H9 (cell line): Measurements from ENCODE around the gene CTNNA1. TPM values are rescaled to one million over a fixed set of nuclear protein-coding genes. Genes with fewer than 3 reads are reported as not detected.

Source experiments
- DNase-seq: peaks from one replicate; pipeline ENCODE4 v3.0.0-alpha.2; 2017
- H2AFZ ChIP-seq: one replicate; pipeline ENCODE4 v1.6.1; 2013; ENCODE audit warnings: mild to moderate bottlenecking, low read length, control low read depth, moderate library complexity
- H2AK5ac ChIP-seq: 2 replicates; pipeline ENCODE4 v1.6.1; 2013; ENCODE audit warnings: low read length, control low read depth, mixed read lengths; ENCODE audit not compliant: insufficient read length
- H2BK120ac ChIP-seq: one replicate; pipeline ENCODE4 v1.6.1; 2013; ENCODE audit warnings: low read depth, mild to moderate bottlenecking, low read length, control low read depth, inconsistent platforms; ENCODE audit not compliant: poor library complexity, severe bottlenecking
- H2BK12ac ChIP-seq: 2 replicates; pipeline ENCODE4 v1.6.1; 2013; ENCODE audit warnings: low read length, control low read depth, mixed read lengths, low read depth; ENCODE audit not compliant: insufficient read length
- H2BK15ac ChIP-seq: 2 replicates; pipeline ENCODE4 v1.6.1; 2013; ENCODE audit warnings: low read depth, low read length, control low read depth
- H2BK20ac ChIP-seq: one replicate; pipeline ENCODE4 v1.6.1; 2013; ENCODE audit warnings: low read depth, mild to moderate bottlenecking, low read length, control low read depth, inconsistent platforms; ENCODE audit not compliant: poor library complexity, severe bottlenecking
- H2BK5ac ChIP-seq: 2 replicates; pipeline ENCODE4 v1.6.1; 2013; ENCODE audit warnings: low read length, control low read depth, mixed read lengths; ENCODE audit not compliant: insufficient read length
- H3K14ac ChIP-seq: 2 replicates; pipeline ENCODE4 v1.6.1; 2013; ENCODE audit warnings: low read length, control low read depth; ENCODE audit not compliant: insufficient read depth
- H3K18ac ChIP-seq: 2 replicates; pipeline ENCODE4 v1.6.1; 2013; ENCODE audit warnings: low read depth, mild to moderate bottlenecking, mixed read lengths, low read length, control low read depth; ENCODE audit not compliant: insufficient read length
- H3K23ac ChIP-seq: 2 replicates; pipeline ENCODE4 v1.6.1; 2013; ENCODE audit warnings: low read length, control low read depth, mixed read lengths, low read depth; ENCODE audit not compliant: insufficient read length
- H3K23me2 ChIP-seq: 2 replicates; pipeline ENCODE4 v1.6.1; 2013; ENCODE audit warnings: low read depth, mild to moderate bottlenecking, mixed read lengths, low read length, control low read depth; ENCODE audit not compliant: insufficient read length, poor library complexity, severe bottlenecking
- H3K27ac ChIP-seq: 2 replicates; pipeline ENCODE4 v1.5.1; 2013; ENCODE audit warnings: low read length, control low read depth, mixed read lengths, low read depth; ENCODE audit not compliant: insufficient read length
- H3K27me3 ChIP-seq: 2 replicates; pipeline ENCODE4 v1.6.1; 2013; ENCODE audit warnings: low read length, control low read depth, inconsistent platforms; ENCODE audit not compliant: insufficient read depth
- H3K4ac ChIP-seq: 2 replicates; pipeline ENCODE4 v1.6.1; 2013; ENCODE audit warnings: low read depth, mild to moderate bottlenecking, control low read depth, inconsistent platforms, low read length, moderate library complexity
- H3K4me1 ChIP-seq: 2 replicates; pipeline ENCODE4 v1.6.1; 2013; ENCODE audit warnings: low read length, control low read depth, inconsistent platforms; ENCODE audit not compliant: insufficient read depth
- H3K4me2 ChIP-seq: 2 replicates; pipeline ENCODE4 v1.6.1; 2013; ENCODE audit warnings: low read length, control low read depth, mixed read lengths; ENCODE audit not compliant: insufficient read length, insufficient read depth
- H3K56ac ChIP-seq: 2 replicates; pipeline ENCODE4 v1.6.1; 2013; ENCODE audit warnings: low read depth, mild to moderate bottlenecking, mixed read lengths, low read length, control low read depth; ENCODE audit not compliant: insufficient read length
- H3K79me1 ChIP-seq: 2 replicates; pipeline ENCODE4 v1.6.1; 2013; ENCODE audit warnings: low read depth, mild to moderate bottlenecking, moderate library complexity, low read length, control low read depth, inconsistent platforms; ENCODE audit not compliant: insufficient read depth, poor library complexity, severe bottlenecking
- H3K79me2 ChIP-seq: 2 replicates; pipeline ENCODE4 v1.6.1; 2013; ENCODE audit warnings: low read length, control low read depth, inconsistent platforms; ENCODE audit not compliant: insufficient read depth
- H3K9ac ChIP-seq: 2 replicates; pipeline ENCODE4 v1.6.1; 2013; ENCODE audit warnings: low read length, control low read depth, mixed read lengths; ENCODE audit not compliant: insufficient read length; ENCODE audit errors: extremely low read depth
- H3K9me3 ChIP-seq: one replicate; pipeline ENCODE4 v1.6.1; 2013; ENCODE audit warnings: low read depth, low read length, inconsistent platforms; ENCODE audit not compliant: control insufficient read depth
- H3T11ph ChIP-seq: one replicate; pipeline ENCODE4 v1.6.1; 2013; ENCODE audit warnings: mild to moderate bottlenecking, low read length, control low read depth, inconsistent platforms
- H4K20me1 ChIP-seq: one replicate; pipeline ENCODE4 v1.6.1; 2013; ENCODE audit not compliant: control insufficient read depth, insufficient read length, insufficient read depth
- H4K5ac ChIP-seq: 2 replicates; pipeline ENCODE4 v1.6.1; 2013; ENCODE audit warnings: low read depth, mild to moderate bottlenecking, mixed read lengths, low read length, control low read depth; ENCODE audit not compliant: insufficient read length
- H4K8ac ChIP-seq: replicated peaks from 2 replicates; pipeline ENCODE4 v1.6.1; 2013; ENCODE audit warnings: low read length, control low read depth, mixed read lengths, low read depth; ENCODE audit not compliant: insufficient read length
- H4K91ac ChIP-seq: 2 replicates; pipeline ENCODE4 v1.6.1; 2013; ENCODE audit warnings: low read depth, mild to moderate bottlenecking, moderate library complexity, mixed read lengths, low read length, control low read depth; ENCODE audit not compliant: insufficient read length
- H3K27ac Mint-ChIP-seq, 3 experiments: 2 replicates in 2 of 3; 3 replicates in 1 of 3; pipeline ENCODE4 v1.8.0; 2020 to 2021; ENCODE audit warnings: mixed read lengths in 3 of 3, mild to moderate bottlenecking in 1 of 3, moderate library complexity in 1 of 3
- H3K27me3 Mint-ChIP-seq: 2 replicates; pipeline ENCODE4 v1.8.0; 2021; ENCODE audit warnings: low read depth, mild to moderate bottlenecking, moderate library complexity, mixed read lengths
- H3K36me3 Mint-ChIP-seq, 3 experiments: 2 replicates in 2 of 3; 3 replicates in 1 of 3; pipeline ENCODE4 v1.8.0; 2020 to 2021; ENCODE audit warnings: low read depth in 3 of 3, mixed read lengths in 3 of 3; ENCODE audit not compliant: insufficient read depth in 1 of 3
- H3K4me1 Mint-ChIP-seq, 2 experiments: 2 replicates each; pipeline ENCODE4 v1.8.0; 2020; ENCODE audit warnings: mixed read lengths in 2 of 2
- H3K4me3 Mint-ChIP-seq, 2 experiments: 2 replicates in 1 of 2; 3 replicates in 1 of 2; pipeline ENCODE4 v1.8.0; 2020 to 2021; ENCODE audit warnings: mild to moderate bottlenecking in 2 of 2, mixed read lengths in 2 of 2, moderate library complexity in 1 of 2
- H3K9me3 Mint-ChIP-seq, 2 experiments: 2 replicates in 1 of 2; 3 replicates in 1 of 2; pipeline ENCODE4 v1.8.0; 2020; ENCODE audit warnings: mild to moderate bottlenecking in 2 of 2, mixed read lengths in 2 of 2, moderate library complexity in 1 of 2
- CTCF ChIP-seq: fragments of 200-600 bp; sonication (generic); conservative IDR thresholded peaks from 3 replicates; pipeline ENCODE4 v1.8.0; 2021; ENCODE audit warnings: antibody characterized with exemption, mild to moderate bottlenecking
- WGBS: extraction: QIAGEN DNeasy Blood & Tissue Kit; methylation state at CpG from one replicate; pipeline ENCODE4 v1.1.7; 2013; ENCODE audit warnings: missing lambda C conversion rate, low lambda C conversion rate, mixed read lengths; ENCODE audit not compliant: insufficient read length; ENCODE audit errors: extremely low coverage; 5-methylcytosine and 5-hydroxymethylcytosine counted together
- total RNA-seq: library from RNA; stranded (reverse); gene quantifications from 2 replicates; pipeline ENCODE4 v1.2.1, GENCODE V29; 2021

CTNNA1 gene
- total RNA-seq, 1 experiment from 2014 or later: 354 TPM

- no CpG with 5 or more reads among the region's 2 CpGs for WGBS
- no peak for TF ChIP-seq CTCF
- no peak overlapping the region for H2AK5ac ChIP-seq
Observed at GRCh38 chr5:138732466-138732865, 20.8 kb upstream of the CTNNA1 start.

More at GRCh38 chr5:138732466-138732865, 20.8 kb upstream of the CTNNA1 start:
- Histone ChIP-seq H3K23me2 (no peaks in the 10 kb centered on the region), H2BK15ac (no peak overlapping the region), H2AFZ (no peak overlapping the region), H3K4me2 (no peak overlapping the region), H3K9ac (no peak overlapping the region), H3K79me1 (no peaks in the 10 kb centered on the region), H3T11ph (no peak overlapping the region), H3K27me3 (no peaks in the 10 kb centered on the region), H3K4me1 (no peaks in the 10 kb centered on the region), H3K56ac (no peak overlapping the region), H2BK5ac (no peak overlapping the region), H3K9me3 (no peaks in the 10 kb centered on the region), H4K91ac (no peak overlapping the region), H4K5ac (no peak overlapping the region), H2BK20ac (no peak overlapping the region), H3K18ac (no peak overlapping the region), H3K23ac (no peak overlapping the region), H3K14ac (no peak overlapping the region), H2BK120ac (no peak overlapping the region), H3K27ac (no peak overlapping the region), H3K79me2 (no peaks in the 10 kb centered on the region), H4K20me1 (no peaks in the 10 kb centered on the region), H3K4ac (no peak overlapping the region), H4K8ac (no peak overlapping the region), H2BK12ac (no peak overlapping the region)
- H3K9me3 Mint-ChIP-seq: no peaks in the 10 kb centered on the region
- no peak for DNase-seq
- H3K36me3 Mint-ChIP-seq: no peaks in the 10 kb centered on the region; a peak in 1 of 7 replicates
- no peaks in the 10 kb centered on the region for H3K27me3 Mint-ChIP-seq
- no peak overlapping the region for H3K27ac Mint-ChIP-seq
- H3K4me1 Mint-ChIP-seq: peaks cover 0 to 2% of the 10 kb centered on the region in 2 experiments; a peak in 2 of 4 replicates
- H3K4me3 Mint-ChIP-seq: no peak overlapping the region
